ENCODE data around the gene ANAPC16. TPM values are rescaled to one million over a fixed set of nuclear protein-coding genes. Genes with fewer than 3 reads are reported as not detected.

The ANAPC16 gene
- total RNA-seq, 2 donors from 2014 or later: 44.0 to 46.7 TPM

DNA sequence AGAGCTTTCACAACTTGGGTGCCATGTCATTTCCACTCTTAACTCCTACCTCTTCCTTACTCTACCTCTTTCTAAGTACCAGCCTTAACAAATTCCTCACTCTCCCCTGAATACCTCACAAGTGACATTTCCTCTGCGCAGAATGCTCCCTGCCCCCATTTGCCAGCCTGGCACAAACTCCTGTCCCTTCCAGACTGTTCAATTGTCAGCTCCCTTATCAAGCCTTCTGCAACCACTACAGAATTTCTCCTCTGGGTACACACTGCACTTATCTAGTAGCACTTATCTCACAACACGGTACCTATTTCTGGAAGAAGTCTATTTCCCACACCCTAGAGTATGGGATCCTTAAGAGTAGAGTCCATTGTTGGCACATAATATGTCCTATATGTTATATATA, 39.1 kb upstream of the ANAPC16 start:
- Histone ChIP-seq H3K36me3 (no peaks in the 10 kb centered on the region), H3K4me3 (no peak overlapping the region), H3K9me3 (no peaks in the 10 kb centered on the region), H3K4me1 (ENCODE audit: control insufficient read depth in 1 of 2, low read depth in 2 of 2) (peaks cover 11 to 13% of the 10 kb centered on the region in 2 donors), H3K27ac (no peak overlapping the region), H3K27me3 (replicated peaks; ENCODE audit: insufficient read depth) (no peaks in the 10 kb centered on the region)
- DNase-seq (ENCODE audit: low spot score) (no peak), ATAC-seq (ENCODE audit: insufficient number of reproducible peaks, low FRiP score, low read depth) (no peak)
- no peak for TF ChIP-seq CTCF (IDR thresholded peaks at IDR 0.05)

DNA sequence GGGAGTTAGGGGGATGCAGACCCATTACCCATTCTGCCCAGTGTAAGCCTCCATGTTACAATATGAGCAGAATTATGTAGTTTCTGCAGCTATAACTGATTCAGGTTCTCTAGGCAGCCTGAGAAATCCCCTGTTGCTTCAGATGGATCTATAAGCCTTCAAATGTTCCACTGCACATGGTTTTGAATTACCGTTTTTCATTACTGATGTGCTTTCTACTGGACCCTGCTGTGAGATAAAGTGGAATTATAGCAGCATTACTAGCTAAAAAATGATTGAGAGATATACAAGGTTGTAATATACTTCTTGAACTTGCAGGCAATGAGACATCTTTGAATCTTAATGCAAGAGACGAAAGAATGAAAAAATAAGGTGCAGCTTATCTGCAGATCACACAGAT, 38.4 kb upstream of the ANAPC16 start:
- ATAC-seq (ENCODE audit: insufficient number of reproducible peaks, low FRiP score, low read depth): no peak
- DNase-seq (ENCODE audit: low spot score): no peak

GRCh38 chr10:72184156-72184555, 31.7 kb upstream of the ANAPC16 start:
- Histone ChIP-seq H3K36me3 (no peaks in the 10 kb centered on the region), H3K27me3 (replicated peaks; ENCODE audit: insufficient read depth) (no peaks in the 10 kb centered on the region), H3K4me1 (ENCODE audit: control insufficient read depth in 1 of 2, low read depth in 2 of 2) (peaks cover 0 to 3% of the 10 kb centered on the region in 2 donors), H3K9me3 (no peaks in the 10 kb centered on the region), H3K4me3 (no peak overlapping the region), H3K27ac (no peak overlapping the region)
- ATAC-seq (ENCODE audit: insufficient number of reproducible peaks, low FRiP score, low read depth): no peak
- no peak for DNase-seq (ENCODE audit: low spot score)
- no peak for TF ChIP-seq CTCF (IDR thresholded peaks at IDR 0.05)

More for the DNA sequence above, 38.4 kb upstream of the ANAPC16 start:
- no peak overlapping the region for H3K4me3 ChIP-seq
- H3K4me1 ChIP-seq (ENCODE audit: control insufficient read depth in 1 of 2, low read depth in 2 of 2): peaks cover 11 to 13% of the 10 kb centered on the region in 2 donors
- H3K27me3 ChIP-seq (replicated peaks; ENCODE audit: insufficient read depth): no peaks in the 10 kb centered on the region
- no peaks in the 10 kb centered on the region for H3K9me3 ChIP-seq
- TF ChIP-seq CTCF (IDR thresholded peaks at IDR 0.05): no peak
- no peaks in the 10 kb centered on the region for H3K36me3 ChIP-seq
- H3K27ac ChIP-seq: no peak overlapping the region

GRCh38 chr10:72186258-72186981, 29.4 kb upstream of the ANAPC16 start:
- H3K27me3 ChIP-seq (replicated peaks; ENCODE audit: insufficient read depth): no peaks in the 10 kb centered on the region
- H3K4me3 ChIP-seq: peak overlapping the region; percentile 9
- peak overlapping the region; percentile 24 to 47 for H3K27ac ChIP-seq
- TF ChIP-seq CTCF (IDR thresholded peaks at IDR 0.05): no peak
- ATAC-seq (ENCODE audit: insufficient number of reproducible peaks, low FRiP score, low read depth) (no peak), DNase-seq (ENCODE audit: low spot score) (no peak)
- H3K4me1 ChIP-seq (ENCODE audit: control insufficient read depth in 1 of 2, low read depth in 2 of 2): peaks cover 0 to 3% of the 10 kb centered on the region in 2 donors
- peaks cover 3% of the 10 kb centered on the region for H3K36me3 ChIP-seq
- H3K9me3 ChIP-seq: no peaks in the 10 kb centered on the region

DNA sequence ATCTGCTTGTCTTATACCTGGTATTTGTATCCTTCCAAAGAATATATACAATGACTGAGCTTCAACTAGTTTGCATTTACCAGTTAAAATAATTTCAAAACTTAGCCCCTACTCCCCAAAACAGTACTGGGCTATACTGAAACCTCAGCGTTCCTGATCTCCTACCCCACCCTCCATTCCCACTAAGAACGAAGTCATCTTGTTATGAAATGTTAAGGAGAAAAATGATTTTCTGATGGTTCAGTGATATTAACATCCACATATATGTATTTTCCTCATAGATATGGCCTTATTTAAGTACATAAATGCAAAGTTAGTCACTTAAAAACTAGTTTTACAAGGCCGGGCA, 28.9 kb upstream of the ANAPC16 start:
- ATAC-seq (ENCODE audit: insufficient number of reproducible peaks, low FRiP score, low read depth): no peak

More for the DNA sequence above, 28.9 kb upstream of the ANAPC16 start:
- TF ChIP-seq CTCF (IDR thresholded peaks at IDR 0.05): no peak
- H3K4me1 ChIP-seq (ENCODE audit: control insufficient read depth in 1 of 2, low read depth in 2 of 2): peaks cover 0 to 3% of the 10 kb centered on the region in 2 donors
- H3K27me3 ChIP-seq (replicated peaks; ENCODE audit: insufficient read depth): no peaks in the 10 kb centered on the region
- no peaks in the 10 kb centered on the region for H3K9me3 ChIP-seq
- H3K36me3 ChIP-seq: peaks cover 3% of the 10 kb centered on the region
- H3K27ac ChIP-seq: peak overlapping the region; percentile 27 to 47
- peak overlapping the region; percentile 9 for H3K4me3 ChIP-seq
- DNase-seq (ENCODE audit: low spot score): no peak

All from thoracic aorta (tissue), 2 donors.